OCI-LY7 (cell line): Measurements from ENCODE around the gene SCD. TPM values are rescaled to one million over a fixed set of nuclear protein-coding genes. Genes with fewer than 3 reads are reported as not detected.

ENCODE experiments used
- BruUV-seq: library from RNA; stranded (reverse); fragments of 400-500 nt; replicated peaks from 2 replicates; lab custom pipeline; 2021; lab: Mats Ljungman, UMichigan
- CTCF ChIA-PET: fragments of 300-600 bp; sonication (Branson Sonifier 250); formaldehyde crosslinking; loops from one replicate; lab custom pipeline; 2022; ENCODE audit warnings: antibody characterized with exemption; ENCODE audit not compliant: unreplicated experiment; lab: Charles Lee
- POLR2A ChIA-PET: fragments of 300-600 bp; sonication (Branson Sonifier 250); formaldehyde crosslinking; loops from one replicate; lab custom pipeline; 2022; ENCODE audit warnings: antibody characterized with exemption; lab: Charles Lee
- DNase-seq: peaks from one replicate; pipeline ENCODE4 v3.0.0-alpha.2; 2015; ENCODE audit warnings: low spot score
- H2AFZ ChIP-seq: fragments of 200-600 bp; sonication (generic), shearing (Covaris generic); 2 replicates; pipeline ENCODE4 v1.6.1; 2014; ENCODE audit warnings: mild to moderate bottlenecking, antibody characterized with exemption, low read length, moderate library complexity
- H3K27ac ChIP-seq: fragments of 200-600 bp; sonication (generic); 2 replicates; pipeline ENCODE4 v1.5.1; 2014; ENCODE audit warnings: mixed run types, low read depth, mild to moderate bottlenecking, moderate library complexity, low read length, inconsistent platforms; ENCODE audit not compliant: poor library complexity, severe bottlenecking
- H3K36me3 ChIP-seq: fragments of 200-600 bp; sonication (generic); 2 replicates; pipeline ENCODE4 v1.6.1; 2014; ENCODE audit warnings: mild to moderate bottlenecking, antibody characterized with exemption, low read length, moderate library complexity, mixed read lengths; ENCODE audit not compliant: insufficient read depth
- H3K4me1 ChIP-seq: fragments of 200-600 bp; sonication (generic); 2 replicates; pipeline ENCODE4 v1.5.1; 2014; ENCODE audit warnings: mild to moderate bottlenecking, low read length; ENCODE audit not compliant: insufficient read depth, poor library complexity, severe bottlenecking
- H3K4me2 ChIP-seq: fragments of 200-600 bp; sonication (generic); 2 replicates; pipeline ENCODE4 v1.6.1; 2014; ENCODE audit warnings: mild to moderate bottlenecking, low read length
- H3K4me3 ChIP-seq: fragments of 200-600 bp; sonication (generic); 2 replicates; pipeline ENCODE4 v1.5.1; 2014; ENCODE audit warnings: mild to moderate bottlenecking, low read depth, low read length; ENCODE audit not compliant: poor library complexity, severe bottlenecking
- H3K79me2 ChIP-seq: fragments of 200-600 bp; sonication (generic); 2 replicates; pipeline ENCODE4 v1.6.1; 2016; ENCODE audit warnings: low read depth, mild to moderate bottlenecking, low read length, moderate library complexity, mixed read lengths; ENCODE audit not compliant: insufficient read depth
- H3K9me2 ChIP-seq: fragments of 200-600 bp; sonication (generic); 2 replicates; pipeline ENCODE4 v1.6.1; 2016; ENCODE audit warnings: mild to moderate bottlenecking, low read length, mixed read lengths; ENCODE audit not compliant: insufficient read depth
- H3K9me3 ChIP-seq: fragments of 200-600 bp; sonication (generic); 2 replicates; pipeline ENCODE4 v1.6.1; 2014; ENCODE audit warnings: mild to moderate bottlenecking, mixed run types, low read length, mixed read lengths
- H4K20me1 ChIP-seq: fragments of 200-600 bp; sonication (generic); 2 replicates; pipeline ENCODE4 v1.6.1; 2014; ENCODE audit warnings: mild to moderate bottlenecking, antibody characterized with exemption, low read length, moderate library complexity, mixed read lengths; ENCODE audit not compliant: insufficient read depth
- EZH2phosphoT487 ChIP-seq: fragments of 200-600 bp; sonication (generic); IDR thresholded peaks from 2 replicates; pipeline ENCODE4 v1.6.1; 2018; ENCODE audit warnings: low read depth, borderline replicate concordance, mild to moderate bottlenecking, mixed run types, antibody characterized with exemption, low read length, moderate library complexity, mixed read lengths
- intact Hi-C: fragments of 100-400 bp; cut with micrococcal nuclease; formaldehyde crosslinking; loops from one replicate; pipeline ENCODE4 v1.10.0; 2022; ENCODE audit not compliant: unreplicated experiment
- total RNA-seq, 2 experiments: library from RNA; depleted of rRNA in 1 of 2; stranded (reverse); fragments of >200 nt in 1 of 2; shearing (Covaris generic) in 1 of 2; gene quantifications; 2 replicates each; pipeline ENCODE4 v1.2.3, GENCODE V29; 2014 to 2022
- TF ChIP-seq, protein P1 (sequence below): fragments of 200-600 bp; sonication (generic); conservative IDR thresholded peaks from 2 replicates; pipeline ENCODE4 v1.5.1; 2014; ENCODE audit warnings: mild to moderate bottlenecking, antibody characterized with exemption, low read length, moderate library complexity, mixed read lengths

The SCD gene
- total RNA-seq, 2 experiments from 2014 or later: 76.8 to 327 TPM

- H3K36me3 ChIP-seq: no peaks in the 10 kb centered on the region
- H3K4me3 ChIP-seq: no peak overlapping the region
- no peaks in the 10 kb centered on the region for H3K79me2 ChIP-seq
- no TSS peak for BruUV-seq
- no peak overlapping the region for H3K4me2 ChIP-seq
- H3K27ac ChIP-seq: no peak overlapping the region
- intact Hi-C loops: no loop called here
- H3K9me2 ChIP-seq: no peaks in the 10 kb centered on the region
- no peaks in the 10 kb centered on the region for H4K20me1 ChIP-seq
- no peak for DNase-seq
- no peaks in the 10 kb centered on the region for H3K4me1 ChIP-seq
- TF ChIP-seq, protein P1, sequence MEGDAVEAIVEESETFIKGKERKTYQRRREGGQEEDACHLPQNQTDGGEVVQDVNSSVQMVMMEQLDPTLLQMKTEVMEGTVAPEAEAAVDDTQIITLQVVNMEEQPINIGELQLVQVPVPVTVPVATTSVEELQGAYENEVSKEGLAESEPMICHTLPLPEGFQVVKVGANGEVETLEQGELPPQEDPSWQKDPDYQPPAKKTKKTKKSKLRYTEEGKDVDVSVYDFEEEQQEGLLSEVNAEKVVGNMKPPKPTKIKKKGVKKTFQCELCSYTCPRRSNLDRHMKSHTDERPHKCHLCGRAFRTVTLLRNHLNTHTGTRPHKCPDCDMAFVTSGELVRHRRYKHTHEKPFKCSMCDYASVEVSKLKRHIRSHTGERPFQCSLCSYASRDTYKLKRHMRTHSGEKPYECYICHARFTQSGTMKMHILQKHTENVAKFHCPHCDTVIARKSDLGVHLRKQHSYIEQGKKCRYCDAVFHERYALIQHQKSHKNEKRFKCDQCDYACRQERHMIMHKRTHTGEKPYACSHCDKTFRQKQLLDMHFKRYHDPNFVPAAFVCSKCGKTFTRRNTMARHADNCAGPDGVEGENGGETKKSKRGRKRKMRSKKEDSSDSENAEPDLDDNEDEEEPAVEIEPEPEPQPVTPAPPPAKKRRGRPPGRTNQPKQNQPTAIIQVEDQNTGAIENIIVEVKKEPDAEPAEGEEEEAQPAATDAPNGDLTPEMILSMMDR: no peak
- TF ChIP-seq EZH2phosphoT487: no peak
- no peak overlapping the region for H2AFZ ChIP-seq
- no peaks in the 10 kb centered on the region for H3K9me3 ChIP-seq
- ChIA-PET POLR2A (interaction anchor here (0.6 to 1.9 kb wide), 3 partner anchors 9 to 218 kb away, joined by 4 to 6 read pairs (median 6); partner anchors contain the start of gene HIF1AN), CTCF (no interaction called here)
Measured at GRCh38 chr10:100318207-100318606, 28.8 kb upstream of the SCD start.

GRCh38 chr10:100319707-100320402 lies 27.2 kb upstream of the SCD start:
- Histone ChIP-seq H4K20me1 (no peaks in the 10 kb centered on the region), H3K36me3 (no peaks in the 10 kb centered on the region), H3K79me2 (no peaks in the 10 kb centered on the region), H3K4me2 (no peak overlapping the region), H3K27ac (no peak overlapping the region), H2AFZ (no peak overlapping the region), H3K9me2 (no peaks in the 10 kb centered on the region), H3K4me1 (no peaks in the 10 kb centered on the region), H3K4me3 (no peak overlapping the region), H3K9me3 (no peaks in the 10 kb centered on the region)
- no peak for DNase-seq
- no TSS peak for BruUV-seq
- intact Hi-C loops: no loop called here
- POLR2A ChIA-PET: no interaction called here
- TF ChIP-seq, protein P1: no peak
- no peak for TF ChIP-seq EZH2phosphoT487
- CTCF ChIA-PET: no interaction called here

DNA sequence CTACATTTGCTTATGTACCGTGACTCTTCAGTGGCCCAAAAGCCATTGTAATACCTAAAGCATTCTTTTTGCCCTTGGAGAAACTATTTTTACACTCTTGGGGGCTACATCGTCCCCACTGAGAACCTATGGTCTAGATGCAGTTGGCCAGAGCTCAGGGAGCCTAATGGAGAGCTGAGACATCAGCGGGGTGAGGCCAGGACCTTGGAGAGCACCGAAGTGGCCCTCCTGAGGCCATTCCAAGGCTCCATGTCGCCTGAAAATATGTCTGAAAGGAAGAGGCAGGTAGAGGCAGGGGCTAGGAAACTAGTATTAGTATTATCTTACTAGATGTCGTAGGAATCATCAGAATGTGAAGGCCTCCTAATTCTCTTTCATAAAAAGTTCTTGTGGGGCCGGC lies 21.9 kb upstream of the SCD start:
- BruUV-seq: no TSS peak
- H4K20me1 ChIP-seq: no peaks in the 10 kb centered on the region
- H3K4me1 ChIP-seq: peaks cover 16% of the 10 kb centered on the region
- H3K27ac ChIP-seq: no peak overlapping the region
- intact Hi-C loops: no loop called here
- H3K79me2 ChIP-seq: no peaks in the 10 kb centered on the region
- ChIA-PET POLR2A (interaction anchor here (5.3 kb wide), 1 partner anchor 21 kb away, joined by 52 read pairs; the partner anchor contains the start of gene SCD), CTCF (no interaction called here)
- no peak overlapping the region for H3K4me3 ChIP-seq
- H3K9me3 ChIP-seq: no peaks in the 10 kb centered on the region
- H3K9me2 ChIP-seq: no peaks in the 10 kb centered on the region
- DNase-seq: no peak
- no peaks in the 10 kb centered on the region for H3K36me3 ChIP-seq
- TF ChIP-seq EZH2phosphoT487: no peak
- TF ChIP-seq, protein P1: no peak
- H2AFZ ChIP-seq: no peak overlapping the region
- no peak overlapping the region for H3K4me2 ChIP-seq
